HG03342 (cell line): ENCODE results near the gene SUV39H1.

ENCODE experiments used
- ATAC-seq: cut with Tn5 transposase; IDR thresholded peaks from one replicate; pipeline ENCODE4 v1.9.1; 2021; ENCODE audit warnings: mild to moderate bottlenecking, moderate library complexity; ENCODE audit not compliant: unreplicated experiment

The SUV39H1 gene

DNA sequence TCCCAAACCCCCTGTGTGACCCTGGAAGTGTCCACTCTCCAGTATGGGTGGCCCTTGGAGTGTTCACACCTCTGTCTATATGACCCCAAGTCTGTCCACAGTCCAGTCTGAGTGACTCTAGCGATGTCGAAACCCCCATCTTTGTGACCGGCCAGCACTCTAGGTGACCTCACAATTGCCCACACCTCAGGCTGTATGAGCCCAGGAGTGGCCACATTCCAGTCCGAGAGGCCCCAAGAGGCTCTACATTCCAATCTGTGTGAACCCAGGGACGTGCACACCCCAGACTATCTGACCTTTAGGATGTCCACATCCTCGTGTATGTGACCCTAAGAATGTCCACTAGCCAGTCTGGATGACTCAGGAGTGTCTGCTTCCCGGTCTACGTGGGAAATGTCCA lies 57.7 kb downstream of the SUV39H1 start:
- no peak for ATAC-seq
